Measurements from ENCODE around the gene SH3PXD2A.

SH3PXD2A gene

DNA sequence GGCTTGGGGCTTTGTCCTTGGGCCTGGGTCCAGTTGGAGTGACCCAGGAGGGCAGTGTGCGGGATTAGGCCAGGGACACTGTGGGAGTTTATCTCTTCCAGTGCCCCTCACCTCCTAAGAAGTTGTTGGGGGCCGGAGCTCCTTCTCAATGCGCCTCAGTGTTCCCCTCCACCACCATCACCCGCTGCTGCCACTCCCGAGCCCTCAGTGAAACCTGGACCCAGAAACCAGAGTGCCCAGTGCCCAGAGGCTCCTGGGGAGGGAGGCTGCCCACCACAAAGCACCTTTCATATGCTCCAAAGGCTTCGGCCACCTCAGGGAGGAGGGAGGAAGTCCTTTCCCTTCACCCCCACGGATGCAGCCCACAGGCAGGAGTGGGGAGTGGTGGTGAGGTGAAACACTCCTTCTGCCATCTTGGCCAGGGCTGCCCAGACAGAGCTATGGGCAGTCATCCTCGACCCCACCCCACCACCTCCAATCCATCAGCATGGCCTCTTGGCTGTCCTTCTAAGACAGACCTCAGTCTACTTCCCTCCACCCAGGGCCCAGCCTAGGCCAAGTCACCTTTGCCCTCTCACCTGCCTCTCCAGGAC is 99.0 kb downstream of the SH3PXD2A start:
- in situ Hi-C loops (cut with MboI; ENCODE audit: low sequenced_read_pairs), result no loop called here

GRCh38 chr10:103752680-103753248 is 102.6 kb downstream of the SH3PXD2A start:
- in situ Hi-C loops (cut with MboI; ENCODE audit: low sequenced_read_pairs), result no loop called here

GRCh38 chr10:103751667-103752290 is 103.6 kb downstream of the SH3PXD2A start:
- in situ Hi-C loops (cut with MboI; ENCODE audit: low sequenced_read_pairs), result no loop called here

DNA sequence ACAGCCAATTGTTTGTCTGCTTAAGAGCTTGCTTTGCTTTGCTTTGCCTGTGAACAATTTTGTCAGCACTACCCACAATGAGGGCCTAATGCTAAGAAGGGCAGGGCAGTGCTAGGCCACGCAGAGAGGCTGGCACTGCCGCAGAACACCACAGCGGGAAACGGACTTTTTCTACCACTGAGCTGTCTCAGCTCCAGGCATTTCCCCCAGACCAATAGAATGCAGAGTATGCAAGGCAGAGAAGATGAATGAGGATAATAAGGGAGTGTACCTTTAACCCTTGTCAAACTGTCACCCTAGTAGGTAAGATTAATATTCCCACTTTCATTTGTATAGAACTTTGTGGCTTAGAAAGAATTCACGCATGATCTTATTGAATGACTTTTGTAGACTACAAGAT is 104.5 kb downstream of the SH3PXD2A start:
- in situ Hi-C loops (cut with MboI; ENCODE audit: low sequenced_read_pairs), result no loop called here

- in situ Hi-C loops (cut with MboI; ENCODE audit: low sequenced_read_pairs), result loop anchor here (10.0 kb wide), 1 partner anchor 105 kb away; the partner anchor contains the start of gene SH3PXD2A
Measured at GRCh38 chr10:103749779-103750178, 105.6 kb downstream of the SH3PXD2A start.

GRCh38 chr10:103748020-103748419 is 107.4 kb downstream of the SH3PXD2A start:
- in situ Hi-C loops (cut with MboI; ENCODE audit: low sequenced_read_pairs), result loop anchor here (10.0 kb wide), 1 partner anchor 107 kb away; the partner anchor contains the start of gene SH3PXD2A

DNA sequence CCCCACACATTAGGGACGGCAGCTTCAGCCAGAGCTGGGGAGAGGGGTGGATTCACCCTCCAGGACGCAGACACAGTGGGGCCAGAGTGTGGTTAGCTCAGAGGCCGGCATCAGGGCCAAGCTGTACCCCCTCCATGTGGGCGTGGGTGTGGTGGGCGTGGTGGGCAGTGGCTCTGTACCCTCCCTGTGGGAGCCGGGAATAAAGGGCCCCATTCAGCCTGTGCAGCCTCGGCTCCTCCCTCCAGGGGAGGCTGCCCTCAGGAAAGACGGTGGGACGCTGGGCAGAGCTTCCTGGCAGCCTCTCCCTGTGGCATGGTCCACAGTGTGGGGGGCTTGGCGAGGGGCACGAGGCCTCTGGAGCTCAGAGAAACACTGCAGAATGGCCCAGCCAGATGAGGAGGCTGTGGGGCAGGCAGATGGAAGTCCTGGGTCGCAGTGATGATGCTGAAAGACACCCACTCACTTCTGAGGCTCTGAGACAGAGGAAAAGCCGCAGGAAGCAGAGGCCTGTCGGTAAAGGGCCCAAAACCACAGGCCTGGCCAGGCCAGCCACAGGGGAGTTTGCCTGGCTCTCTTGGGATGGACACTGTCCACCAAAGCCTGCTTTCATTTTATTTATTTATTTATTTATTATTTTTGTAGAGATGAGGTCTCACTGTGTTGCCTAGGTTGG is 108.0 kb downstream of the SH3PXD2A start:
- in situ Hi-C loops (cut with MboI; ENCODE audit: low sequenced_read_pairs), result loop anchor here (10.0 kb wide), 1 partner anchor 107 kb away; the partner anchor contains the start of gene SH3PXD2A

GRCh38 chr10:103746598-103746997 is 108.8 kb downstream of the SH3PXD2A start:
- in situ Hi-C loops (cut with MboI; ENCODE audit: low sequenced_read_pairs), result loop anchor here (10.0 kb wide), 1 partner anchor 108 kb away; the partner anchor contains the start of gene SH3PXD2A

GRCh38 chr10:103745341-103746247 is 109.8 kb downstream of the SH3PXD2A start:
- in situ Hi-C loops (cut with MboI; ENCODE audit: low sequenced_read_pairs), result loop anchor here (10.0 kb wide), 1 partner anchor 109 kb away; the partner anchor contains the start of gene SH3PXD2A

GRCh38 chr10:103742824-103743223 is 112.6 kb downstream of the SH3PXD2A start:
- in situ Hi-C loops (cut with MboI; ENCODE audit: low sequenced_read_pairs), result loop anchor here (10.0 kb wide), 1 partner anchor 112 kb away; the partner anchor contains the start of gene SH3PXD2A

- in situ Hi-C loops (cut with MboI; ENCODE audit: low sequenced_read_pairs), result loop anchor here (10.0 kb wide), 1 partner anchor 114 kb away; the partner anchor contains the start of gene SH3PXD2A
Measured at GRCh38 chr10:103740611-103741010, 114.8 kb downstream of the SH3PXD2A start.

DNA sequence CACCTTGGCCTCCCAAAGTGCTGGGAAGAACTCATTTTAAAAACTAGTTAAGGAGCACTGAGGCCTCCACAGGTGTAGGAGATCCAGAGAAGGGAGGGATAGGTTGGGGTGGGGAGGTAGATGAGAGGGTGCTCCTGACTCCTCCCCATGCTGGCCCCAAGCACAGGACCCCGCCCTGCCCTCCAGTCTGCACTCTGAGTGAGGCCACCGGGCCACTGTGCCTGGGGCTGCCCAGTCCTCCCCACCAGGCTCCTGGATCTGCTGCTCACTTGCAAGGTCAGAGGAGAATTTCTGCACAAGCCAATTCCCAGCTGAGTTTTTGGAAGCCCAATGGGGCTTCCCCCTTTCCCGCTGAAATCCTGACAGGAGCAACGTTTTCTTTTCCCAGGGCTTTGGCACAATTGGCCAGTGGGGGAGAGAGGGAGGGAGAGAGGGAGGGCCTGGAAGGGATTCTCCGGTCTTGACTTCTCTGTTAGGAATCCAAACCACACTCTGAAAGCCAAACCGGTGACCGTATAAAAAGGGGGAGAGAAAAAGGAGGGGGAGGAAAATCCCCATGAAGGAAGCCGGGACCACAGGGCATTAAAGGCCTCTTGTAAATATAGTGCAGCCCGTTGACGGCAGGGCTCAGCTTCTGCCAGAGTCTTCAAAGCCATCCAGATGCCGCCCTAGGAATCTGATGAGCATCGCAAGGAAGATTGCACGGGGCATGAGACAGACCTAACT is 116.2 kb downstream of the SH3PXD2A start:
- in situ Hi-C loops (cut with MboI; ENCODE audit: low sequenced_read_pairs), result no loop called here

GRCh38 chr10:103737735-103738367 is 117.5 kb downstream of the SH3PXD2A start:
- in situ Hi-C loops (cut with MboI; ENCODE audit: low sequenced_read_pairs), result no loop called here

DNA sequence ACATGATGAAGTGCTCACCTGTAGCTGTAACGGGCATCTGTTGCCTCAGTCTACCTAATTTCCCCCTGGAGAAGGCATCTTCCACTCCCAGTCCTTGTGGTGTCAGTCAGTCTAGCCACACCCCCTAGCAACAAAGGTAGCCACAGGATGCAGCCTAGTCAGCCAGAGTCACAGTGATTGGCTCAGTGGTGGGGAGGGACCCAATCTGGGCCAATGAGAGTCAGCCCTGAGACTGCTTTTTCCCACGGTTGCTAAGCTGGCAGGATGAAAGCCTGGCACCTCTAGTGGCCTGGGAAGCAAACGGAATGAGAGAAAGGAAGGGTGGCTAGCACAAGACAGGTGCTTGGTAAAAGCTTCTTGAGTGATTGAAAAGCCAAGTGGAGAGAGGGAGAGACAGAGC is 118.6 kb downstream of the SH3PXD2A start:
- in situ Hi-C loops (cut with MboI; ENCODE audit: low sequenced_read_pairs), result no loop called here

DNA sequence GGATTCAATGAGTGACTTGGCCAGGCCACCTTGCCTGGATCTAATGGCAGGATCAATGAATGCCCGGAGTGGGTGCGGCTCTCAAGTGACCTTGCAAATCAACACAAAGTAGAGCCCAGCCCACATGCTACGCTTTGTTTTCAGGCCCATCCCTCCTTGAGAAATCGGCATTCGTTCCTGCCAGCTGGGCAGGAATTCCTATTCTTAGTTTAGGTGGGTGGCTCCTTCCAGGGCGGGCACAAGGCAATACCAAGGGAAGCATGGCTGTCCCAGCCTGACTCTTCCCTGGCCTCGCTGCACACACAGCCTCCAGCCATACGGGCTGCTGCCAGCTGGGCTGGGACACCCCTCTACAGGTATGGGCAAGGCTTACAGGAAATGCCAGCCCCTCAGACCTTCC is 119.3 kb downstream of the SH3PXD2A start:
- in situ Hi-C loops (cut with MboI; ENCODE audit: low sequenced_read_pairs), result no loop called here

DNA sequence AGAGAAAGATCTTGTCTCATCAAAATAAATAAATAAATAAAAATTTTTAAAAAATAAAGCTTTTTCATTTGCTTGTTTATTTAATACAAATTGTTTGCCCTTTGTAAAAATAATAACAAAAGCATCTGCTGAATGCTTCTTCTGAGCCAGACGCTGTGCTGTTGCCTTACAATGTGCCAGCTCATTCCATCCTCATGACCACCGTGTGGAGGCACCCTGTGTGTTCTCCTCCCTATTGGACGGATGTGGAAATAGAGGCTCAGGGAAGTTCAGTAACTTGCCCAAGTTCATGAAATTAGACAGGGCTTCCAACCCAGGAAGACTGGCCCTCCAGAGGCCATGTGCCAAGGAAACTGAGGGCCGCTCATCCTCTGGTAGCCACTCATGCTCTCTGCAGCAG is 120.6 kb downstream of the SH3PXD2A start:
- in situ Hi-C loops (cut with MboI; ENCODE audit: low sequenced_read_pairs), result no loop called here

DNA sequence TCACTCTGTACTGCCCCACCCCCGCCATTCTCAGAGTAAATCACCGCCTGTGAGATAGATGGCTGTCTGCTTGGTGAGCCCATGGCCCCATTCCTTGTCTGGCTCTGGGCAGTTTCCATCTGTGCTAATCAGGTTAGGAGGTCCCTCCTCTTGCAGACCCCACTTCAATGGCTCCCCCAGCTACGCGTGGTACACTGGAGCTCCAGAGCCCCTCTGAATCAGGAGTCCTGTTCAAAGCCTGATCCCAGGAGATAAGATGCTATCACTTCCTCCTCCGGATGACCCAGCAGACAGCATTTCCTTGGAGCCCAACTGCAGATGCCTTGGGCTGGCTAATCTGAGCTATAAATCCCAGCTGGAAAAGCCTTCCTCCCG is 122.3 kb downstream of the SH3PXD2A start:
- in situ Hi-C loops (cut with MboI; ENCODE audit: low sequenced_read_pairs), result no loop called here

- in situ Hi-C loops (cut with MboI; ENCODE audit: low sequenced_read_pairs), result no loop called here
Measured at GRCh38 chr10:103732339-103733044, 122.9 kb downstream of the SH3PXD2A start.

Data from HL-60/S4 treated with retinoic acid at 250 ng/mL for 4 days and 3 days (cell line).